NCI-H460 (cell line): Measurements from ENCODE around the gene SH3RF2. TPM values are rescaled to one million over a fixed set of nuclear protein-coding genes. Genes with fewer than 3 reads are reported as not detected.
"Not testable (repeated sequence)": the region's sequence is repeated elsewhere in the genome, so short reads cannot be mapped to it uniquely, and the experiment has no call there.

Experiments
- DNase-seq: peaks from one replicate; pipeline ENCODE4 v3.0.0-alpha.2; 2016; ENCODE audit warnings: low read depth; ENCODE audit errors: extremely low read depth
- total RNA-seq: library from RNA; depleted of rRNA; stranded (reverse); fragments of >200 nt; shearing (Covaris generic); gene quantifications from 2 replicates; pipeline ENCODE4 v1.2.3, GENCODE V29; 2014

The SH3RF2 gene
- total RNA-seq, 1 experiment from 2014 or later, result 8.4 TPM

GRCh38 chr5:146001544-146002190 is 65.3 kb downstream of the SH3RF2 start:
- no peak for DNase-seq

- no peak for DNase-seq
Observed at GRCh38 chr5:146002491-146002890, 66.1 kb downstream of the SH3RF2 start.

GRCh38 chr5:146003852-146004251 is 67.5 kb downstream of the SH3RF2 start:
- DNase-seq, result no peak

- DNase-seq, result no peak
Observed at GRCh38 chr5:146005264-146005663, 68.9 kb downstream of the SH3RF2 start.

GRCh38 chr5:146005723-146006122 is 69.3 kb downstream of the SH3RF2 start:
- DNase-seq, result no peak

GRCh38 chr5:146006470-146007190 is 70.3 kb downstream of the SH3RF2 start:
- DNase-seq, result no peak

GRCh38 chr5:146007270-146007669 is 70.9 kb downstream of the SH3RF2 start:
- peak; percentile 14 for DNase-seq

GRCh38 chr5:146007989-146008388 is 71.6 kb downstream of the SH3RF2 start:
- DNase-seq, result no peak

GRCh38 chr5:146009020-146009419 is 72.6 kb downstream of the SH3RF2 start:
- no peak for DNase-seq

GRCh38 chr5:146010447-146010846 is 74.1 kb downstream of the SH3RF2 start:
- DNase-seq, result not testable (repeated sequence)

- DNase-seq, result no peak
Observed at GRCh38 chr5:146013761-146014160, 77.4 kb downstream of the SH3RF2 start.

GRCh38 chr5:146015001-146015400 is 78.6 kb downstream of the SH3RF2 start:
- no peak for DNase-seq

- no peak for DNase-seq
Observed at GRCh38 chr5:146016764-146017484, 80.5 kb downstream of the SH3RF2 start.

GRCh38 chr5:146018514-146019375 is 82.4 kb downstream of the SH3RF2 start:
- no peak for DNase-seq

GRCh38 chr5:146020100-146020499 is 83.7 kb downstream of the SH3RF2 start:
- no peak for DNase-seq

- no peak for DNase-seq
Observed at GRCh38 chr5:146024034-146024433, 87.7 kb downstream of the SH3RF2 start.

- no peak for DNase-seq
Observed at GRCh38 chr5:146025114-146025680, 88.8 kb downstream of the SH3RF2 start.

GRCh38 chr5:146025681-146026080 is 89.3 kb downstream of the SH3RF2 start:
- DNase-seq, result no peak

- DNase-seq, result no peak
Observed at GRCh38 chr5:146026307-146027010, 90.1 kb downstream of the SH3RF2 start.

- DNase-seq, result no peak
Observed at GRCh38 chr5:146027751-146028150, 91.4 kb downstream of the SH3RF2 start.
